Measurements from ENCODE around the gene DCX.

Gene DCX

GRCh38 chrX:111308039-111308438 lies 104.0 kb downstream of the DCX start:
- no peak for DNase-seq (ENCODE audit: low spot score)

DNA sequence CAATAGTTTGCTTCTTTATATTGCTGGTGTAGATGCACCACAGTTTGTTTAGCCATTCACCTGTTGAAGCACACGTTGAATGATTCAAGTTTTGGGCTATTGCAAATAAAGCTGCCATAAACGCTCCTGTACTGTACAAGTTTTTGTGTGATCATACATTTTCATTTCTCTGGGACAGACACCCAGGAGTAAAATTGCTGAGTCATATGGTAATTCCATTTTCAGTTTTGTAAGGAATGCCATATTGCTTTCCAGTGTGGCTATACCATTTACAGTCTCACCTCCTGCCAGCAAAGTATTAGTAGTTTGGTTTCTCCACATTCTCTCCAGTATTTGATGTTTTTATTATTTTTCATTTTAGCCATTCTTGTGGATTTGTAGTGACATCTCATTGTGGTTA lies 109.7 kb downstream of the DCX start:
- no peak for DNase-seq (ENCODE audit: low spot score)

- no peak for DNase-seq (ENCODE audit: low spot score)
These were observed 123.2 kb downstream of the DCX start for GRCh38 chrX:111288841-111289240.

- DNase-seq (ENCODE audit: low spot score) = no peak
These were observed 127.2 kb downstream of the DCX start for GRCh38 chrX:111284631-111285293.

- no peak for DNase-seq (ENCODE audit: low spot score)
These were observed 128.5 kb downstream of the DCX start for GRCh38 chrX:111283446-111283845.

DNA sequence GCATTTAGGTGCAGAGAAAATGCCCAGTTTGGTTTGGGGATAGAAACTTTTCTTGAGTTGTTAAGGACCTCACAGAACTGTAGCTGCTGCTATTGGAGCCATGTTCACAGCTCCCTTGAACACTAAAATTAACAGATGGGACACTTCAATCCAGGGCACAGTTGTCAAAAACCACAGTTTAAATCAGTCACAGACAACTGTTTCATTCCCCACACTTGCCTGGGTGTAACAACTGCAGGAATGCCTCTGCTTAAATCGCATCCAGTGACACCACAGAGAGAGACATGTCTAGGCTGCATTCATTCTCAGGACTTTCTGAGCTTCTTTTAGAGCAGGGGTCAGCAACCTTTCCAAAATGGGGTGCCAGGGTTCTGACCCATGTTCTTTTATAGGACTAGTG lies 129.0 kb downstream of the DCX start:
- no peak for DNase-seq (ENCODE audit: low spot score)

DNA sequence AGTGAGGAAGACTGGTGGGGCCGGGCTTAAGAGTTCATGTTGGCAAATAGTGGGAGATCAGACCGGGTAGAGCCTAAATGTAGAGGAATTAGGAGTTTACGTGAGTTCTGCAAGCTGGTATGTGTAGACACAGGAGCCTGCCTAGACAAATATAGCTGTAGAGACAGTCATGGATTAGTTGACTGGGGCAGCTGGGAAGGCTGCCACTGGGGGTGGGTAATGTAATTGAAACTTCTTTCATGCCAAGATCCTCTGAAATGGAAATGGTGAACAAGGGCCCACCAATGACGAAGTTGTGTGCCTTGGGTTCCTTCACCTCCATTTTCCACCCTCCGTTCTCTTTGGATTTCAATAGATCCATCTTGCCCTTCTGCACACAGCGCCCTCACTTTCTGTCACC lies 129.9 kb downstream of the DCX start:
- no peak for DNase-seq (ENCODE audit: low spot score)

- no peak for DNase-seq (ENCODE audit: low spot score)
These were observed 141.7 kb downstream of the DCX start, which contains the start of gene CAPN6 for GRCh38 chrX:111270339-111270738. CAPN6 (minus strand) TSS chrX:111270483; CDS start chrX:111263936, 6,547 bp downstream.

DNA sequence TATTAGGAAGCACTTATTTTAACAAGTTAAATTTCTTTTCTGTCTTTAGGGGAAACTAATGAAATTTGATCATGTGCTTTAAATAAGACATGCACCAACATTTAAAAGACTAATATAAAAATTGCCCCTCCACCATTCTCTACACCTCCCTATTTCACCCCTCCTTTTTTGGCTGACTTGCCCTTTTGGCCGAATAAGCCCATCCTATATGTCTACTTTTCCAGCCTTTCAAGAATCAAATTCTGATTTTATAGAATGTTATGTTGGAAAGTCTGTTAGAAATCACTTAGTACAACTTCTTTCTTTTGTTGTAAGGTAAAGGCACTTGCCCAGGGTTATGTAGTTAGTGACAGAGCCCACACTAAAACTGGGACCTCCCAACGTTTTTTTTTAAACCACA lies 143.5 kb downstream of the DCX start:
- no peak for DNase-seq (ENCODE audit: low spot score)

DNA sequence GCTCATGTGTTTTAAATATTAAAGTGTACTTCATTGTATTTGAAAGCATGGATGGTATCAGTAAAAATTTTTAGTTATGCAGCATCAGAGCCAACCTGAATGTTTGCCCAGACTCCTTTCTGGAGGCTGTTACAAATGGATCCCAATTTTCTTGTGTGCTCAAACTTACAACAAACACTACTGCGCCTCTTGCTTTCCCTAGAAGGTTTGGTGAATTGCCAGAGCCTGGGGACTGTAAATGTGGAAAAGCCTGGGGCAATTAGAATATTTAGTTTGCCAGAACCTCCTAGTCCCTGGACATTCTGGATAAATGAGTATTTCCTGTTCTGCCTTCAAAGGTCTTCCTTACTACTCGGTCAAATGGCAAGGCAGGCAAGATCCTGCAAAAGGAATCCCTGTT lies 146.5 kb downstream of the DCX start:
- DNase-seq (ENCODE audit: low spot score) = no peak

- no peak for DNase-seq (ENCODE audit: low spot score)
These were observed 147.6 kb downstream of the DCX start for GRCh38 chrX:111264385-111264784.

DNA sequence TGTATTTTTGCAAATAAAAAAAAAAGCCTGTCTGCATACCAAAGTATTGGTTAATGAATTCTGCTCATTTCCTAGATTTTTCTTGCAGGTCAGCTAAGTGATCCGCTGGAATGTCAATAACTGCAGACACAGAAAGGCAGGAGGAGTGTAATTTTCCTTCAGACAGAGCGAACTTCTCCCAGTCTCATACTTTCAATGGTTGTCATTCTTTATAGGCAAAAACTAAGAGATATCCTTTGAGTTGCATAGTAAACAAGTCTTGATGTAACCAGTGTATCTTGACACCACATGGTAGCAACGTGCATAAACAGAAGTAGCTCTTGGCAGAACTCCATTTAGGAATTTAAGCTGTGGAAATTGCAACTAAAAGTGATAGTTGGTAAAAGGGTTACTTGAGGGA lies 149.9 kb downstream of the DCX start:
- no peak for DNase-seq (ENCODE audit: low spot score)

GRCh38 chrX:111260451-111260850 lies 151.5 kb downstream of the DCX start:
- DNase-seq (ENCODE audit: low spot score) = no peak

DNA sequence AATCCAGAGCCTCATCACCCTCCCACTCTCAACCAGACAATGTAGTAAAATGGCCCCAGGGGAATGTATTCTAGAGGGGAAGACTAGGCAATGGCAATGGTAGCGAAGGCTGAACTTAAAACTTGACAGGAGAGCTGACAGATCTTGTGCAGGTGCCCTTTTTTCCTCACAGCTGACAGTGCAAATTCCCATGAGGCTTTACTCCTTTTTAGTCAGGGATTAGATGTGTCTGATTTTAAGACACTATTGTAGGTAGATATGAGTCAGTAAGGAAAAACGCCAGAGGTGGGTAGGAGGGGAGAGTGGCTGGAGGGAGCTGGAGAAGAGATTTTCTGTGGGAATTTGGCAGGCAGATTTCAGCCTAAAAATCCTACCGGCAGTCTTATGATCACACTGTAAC lies 152.4 kb downstream of the DCX start:
- DNase-seq (ENCODE audit: low spot score) = no peak

DNA sequence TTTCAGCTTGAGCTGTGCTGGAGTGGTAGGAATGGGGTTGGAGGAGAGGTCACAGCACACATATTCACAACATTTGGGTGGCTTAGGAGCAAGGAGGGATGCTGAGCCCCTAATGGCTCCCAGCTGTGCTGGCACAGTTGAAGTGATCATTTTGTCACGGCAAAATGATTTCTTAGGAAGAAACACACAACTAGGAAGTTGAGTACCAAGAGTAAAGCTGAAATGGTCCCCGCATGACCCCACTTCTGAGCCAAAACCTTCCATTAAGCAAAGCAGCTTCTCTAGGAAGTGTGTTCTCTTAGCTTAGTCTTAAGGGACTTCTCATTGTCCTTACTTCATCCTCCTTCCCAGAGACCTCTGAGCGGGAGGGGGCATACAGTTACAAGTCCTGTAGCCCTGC lies 154.3 kb downstream of the DCX start:
- no peak for DNase-seq (ENCODE audit: low spot score)

DNA sequence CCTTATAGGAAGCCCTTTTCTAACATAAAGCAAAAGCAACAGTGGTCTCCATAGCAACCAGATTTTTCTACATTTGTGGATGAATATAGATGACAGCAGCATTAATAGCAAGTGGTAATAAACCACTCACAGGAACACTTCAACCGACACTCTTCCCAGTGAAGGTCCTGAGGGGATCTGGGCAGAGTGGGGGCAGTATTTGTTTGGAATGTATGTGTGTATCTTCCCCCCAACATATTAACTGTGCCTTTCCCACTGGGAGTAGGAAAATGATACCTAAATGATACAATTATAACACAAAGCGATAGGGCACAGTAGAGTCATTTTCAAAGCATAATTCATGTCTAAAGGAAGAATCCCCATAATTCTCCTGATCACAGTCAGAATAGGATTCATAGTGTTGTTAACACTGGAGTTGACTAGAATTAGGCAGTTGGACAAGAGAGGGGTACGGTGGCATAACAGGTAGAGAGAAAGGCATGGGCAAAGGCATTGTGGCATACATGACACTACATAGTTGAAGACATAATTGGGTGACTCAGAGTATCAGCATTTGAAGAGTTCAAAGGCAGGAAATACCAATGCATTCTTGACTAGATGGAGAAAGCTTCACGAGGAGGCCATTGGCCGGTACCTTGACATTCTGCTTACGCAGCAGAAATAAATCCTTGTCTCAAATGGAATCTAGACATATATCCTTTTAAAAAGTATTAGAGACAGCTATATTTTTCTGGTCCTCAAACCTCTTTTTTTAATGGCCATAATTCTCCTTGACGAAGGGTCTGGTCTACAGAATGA lies 156.9 kb downstream of the DCX start:
- DNase-seq (ENCODE audit: low spot score) = no peak

GRCh38 chrX:111244235-111244750 lies 167.7 kb downstream of the DCX start:
- no peak for DNase-seq (ENCODE audit: low spot score)
